ENCODE data around the gene FCGR2B. TPM values are rescaled to one million over a fixed set of nuclear protein-coding genes. Genes with fewer than 3 reads are reported as not detected.
A peak's percentile ranks its signal among the peaks of the same experiment; 100 is the strongest.
"Not testable (repeated sequence)": the region's sequence is repeated elsewhere in the genome, so short reads cannot be mapped to it uniquely, and the experiment has no call there.

FCGR2B gene
- total RNA-seq, 1 experiment from 2014 or later, result not detected

DNA sequence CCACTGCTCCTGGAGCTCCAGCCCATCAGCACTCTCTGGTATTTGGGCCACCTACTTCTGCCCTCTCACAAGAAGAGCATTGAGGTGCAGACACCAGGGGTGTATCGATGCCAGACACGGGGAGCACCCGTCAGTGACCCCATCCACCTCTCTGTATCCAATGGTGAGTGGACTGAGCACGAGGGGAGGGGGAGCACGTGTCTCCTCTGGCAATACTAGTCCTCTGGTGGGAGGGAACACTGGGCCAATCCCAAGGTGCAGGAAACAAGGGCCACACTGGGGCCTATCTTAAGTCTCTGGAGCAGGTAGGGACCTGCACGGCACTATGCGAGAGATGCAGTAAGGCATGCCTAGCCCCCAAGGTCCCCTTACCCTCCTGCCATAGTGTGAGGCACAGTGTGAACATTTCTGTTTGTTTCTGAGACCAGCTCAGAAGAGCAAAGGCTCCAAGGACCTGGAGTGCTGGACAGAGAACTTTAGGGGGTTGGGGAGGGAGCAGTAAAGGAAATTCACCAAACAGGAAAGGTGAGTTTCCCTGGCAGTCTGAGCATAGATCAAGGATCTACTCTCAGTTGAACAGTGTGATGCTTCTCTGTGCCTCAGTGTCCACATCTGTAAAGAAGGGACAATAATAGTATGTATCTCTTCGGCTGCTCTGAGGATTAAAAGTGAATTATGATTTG, 60.7 kb downstream of the FCGR2B start:
- Histone ChIP-seq H3K56ac (ENCODE audit: insufficient read length, low read depth, low read length) (no peak overlapping the region), H4K8ac (replicated peaks; ENCODE audit: insufficient read length, low read depth, low read length) (no peak overlapping the region), H3K23me2 (ENCODE audit: insufficient read length, low read depth, low read length, poor library complexity, severe bottlenecking) (peaks cover 9% of the 10 kb centered on the region), H2AFZ (ENCODE audit: low read length) (no peak overlapping the region), H2AK5ac (ENCODE audit: insufficient read length, low read length) (no peak overlapping the region), H3K79me2 (ENCODE audit: insufficient read depth, low read length) (no peaks in the 10 kb centered on the region), H3K27ac (ENCODE audit: insufficient read length, low read depth, low read length) (no peak overlapping the region), H3K9me3 (ENCODE audit: control insufficient read depth, low read depth, low read length) (no peaks in the 10 kb centered on the region), H3K4ac (ENCODE audit: low read depth, low read length) (no peak overlapping the region), H2BK12ac (ENCODE audit: insufficient read length, low read depth, low read length) (no peak overlapping the region), H2BK15ac (ENCODE audit: low read depth, low read length) (no peak overlapping the region), H2BK20ac (ENCODE audit: low read depth, low read length, poor library complexity, severe bottlenecking) (no peak overlapping the region), H3K79me1 (ENCODE audit: insufficient read depth, low read depth, low read length, poor library complexity, severe bottlenecking) (no peaks in the 10 kb centered on the region), H3K4me1 (ENCODE audit: insufficient read depth, low read length) (no peaks in the 10 kb centered on the region), H3T11ph (ENCODE audit: low read length) (no peak overlapping the region), H3K23ac (ENCODE audit: insufficient read length, low read depth, low read length) (no peak overlapping the region), H3K9ac (ENCODE audit: extremely low read depth, insufficient read length, low read length) (no peak overlapping the region), H3K4me2 (ENCODE audit: insufficient read depth, insufficient read length, low read length) (no peak overlapping the region), H3K27me3 (ENCODE audit: insufficient read depth, low read length) (peaks cover 14% of the 10 kb centered on the region; the same call in 1 of the 2 replicates), H4K91ac (ENCODE audit: insufficient read length, low read depth, low read length) (no peak overlapping the region), H4K5ac (ENCODE audit: insufficient read length, low read depth, low read length) (no peak overlapping the region), H3K18ac (ENCODE audit: insufficient read length, low read depth, low read length) (no peak overlapping the region), H2BK5ac (ENCODE audit: insufficient read length, low read length) (no peak overlapping the region), H2BK120ac (ENCODE audit: low read depth, low read length, poor library complexity, severe bottlenecking) (no peak overlapping the region), H3K14ac (ENCODE audit: insufficient read depth, low read length) (no peak overlapping the region), H4K20me1 (ENCODE audit: control insufficient read depth, insufficient read depth, insufficient read length) (no peaks in the 10 kb centered on the region)
- Mint-ChIP-seq H3K27ac (no peak overlapping the region), H3K4me3 (no peak overlapping the region), H3K36me3 (ENCODE audit: insufficient read depth in 1 of 3, low read depth in 3 of 3) (peaks cover 0 to 2% (median 0%) of the 10 kb centered on the region in 3 experiments; a peak in 2 of 7 replicates), H3K9me3 (no peaks in the 10 kb centered on the region; a peak in 1 of 5 replicates), H3K27me3 (ENCODE audit: low read depth) (peaks cover 67% of the 10 kb centered on the region), H3K4me1 (peaks cover 5 to 13% of the 10 kb centered on the region in 2 experiments)
- TF ChIP-seq, protein P1, sequence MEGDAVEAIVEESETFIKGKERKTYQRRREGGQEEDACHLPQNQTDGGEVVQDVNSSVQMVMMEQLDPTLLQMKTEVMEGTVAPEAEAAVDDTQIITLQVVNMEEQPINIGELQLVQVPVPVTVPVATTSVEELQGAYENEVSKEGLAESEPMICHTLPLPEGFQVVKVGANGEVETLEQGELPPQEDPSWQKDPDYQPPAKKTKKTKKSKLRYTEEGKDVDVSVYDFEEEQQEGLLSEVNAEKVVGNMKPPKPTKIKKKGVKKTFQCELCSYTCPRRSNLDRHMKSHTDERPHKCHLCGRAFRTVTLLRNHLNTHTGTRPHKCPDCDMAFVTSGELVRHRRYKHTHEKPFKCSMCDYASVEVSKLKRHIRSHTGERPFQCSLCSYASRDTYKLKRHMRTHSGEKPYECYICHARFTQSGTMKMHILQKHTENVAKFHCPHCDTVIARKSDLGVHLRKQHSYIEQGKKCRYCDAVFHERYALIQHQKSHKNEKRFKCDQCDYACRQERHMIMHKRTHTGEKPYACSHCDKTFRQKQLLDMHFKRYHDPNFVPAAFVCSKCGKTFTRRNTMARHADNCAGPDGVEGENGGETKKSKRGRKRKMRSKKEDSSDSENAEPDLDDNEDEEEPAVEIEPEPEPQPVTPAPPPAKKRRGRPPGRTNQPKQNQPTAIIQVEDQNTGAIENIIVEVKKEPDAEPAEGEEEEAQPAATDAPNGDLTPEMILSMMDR (conservative IDR thresholded peaks at IDR 0.05), result no peak
- no peak for DNase-seq
- WGBS (ENCODE audit: extremely low coverage, insufficient read length, low lambda C conversion rate), result no CpG with 5 or more reads among the region's 8 CpGs

DNA sequence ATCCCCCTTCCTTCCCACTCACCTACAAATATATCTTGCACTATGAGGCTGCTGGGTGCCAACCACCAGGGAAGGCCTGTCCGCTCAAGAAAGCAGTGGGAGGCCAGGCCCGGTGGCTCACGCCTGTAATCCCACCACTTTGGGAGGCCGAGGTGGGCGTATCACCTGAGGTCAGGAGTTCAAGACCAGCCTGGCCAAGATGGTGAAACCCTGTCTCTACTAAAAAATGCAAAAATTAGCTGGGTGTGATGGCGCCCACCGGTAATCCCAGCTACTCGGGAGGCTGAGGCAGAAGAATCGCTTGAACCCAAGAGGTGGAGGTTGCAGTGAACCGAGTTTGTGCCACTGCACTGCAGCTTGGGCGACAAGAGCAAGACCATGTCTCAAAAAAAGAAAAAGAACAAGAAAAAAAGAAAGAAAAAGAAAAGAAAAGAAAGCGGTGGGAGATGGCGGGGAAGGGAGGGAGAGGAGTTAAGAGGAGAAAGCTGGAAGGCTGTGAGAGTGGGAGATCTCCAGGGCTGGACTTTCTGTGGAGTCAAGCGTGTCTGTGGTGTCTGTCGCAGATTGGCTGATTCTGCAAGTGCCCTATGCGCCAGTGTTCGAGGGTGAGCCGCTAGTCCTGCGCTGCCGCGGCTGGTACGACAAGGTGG, 62.4 kb downstream of the FCGR2B start:
- not testable (repeated sequence) for DNase-seq

More for the DNA sequence above, 62.4 kb downstream of the FCGR2B start:
- H3K4me1 ChIP-seq (ENCODE audit: insufficient read depth, low read length); H4K91ac ChIP-seq (ENCODE audit: insufficient read length, low read depth, low read length); H2BK15ac ChIP-seq (ENCODE audit: low read depth, low read length); H2BK20ac ChIP-seq (ENCODE audit: low read depth, low read length, poor library complexity, severe bottlenecking); H3K23me2 ChIP-seq (ENCODE audit: insufficient read length, low read depth, low read length, poor library complexity, severe bottlenecking); H2AK5ac ChIP-seq (ENCODE audit: insufficient read length, low read length); H2BK5ac ChIP-seq (ENCODE audit: insufficient read length, low read length); H4K20me1 ChIP-seq (ENCODE audit: control insufficient read depth, insufficient read depth, insufficient read length); H3T11ph ChIP-seq (ENCODE audit: low read length); H3K14ac ChIP-seq (ENCODE audit: insufficient read depth, low read length); H3K23ac ChIP-seq (ENCODE audit: insufficient read length, low read depth, low read length); H2AFZ ChIP-seq (ENCODE audit: low read length); H3K36me3 Mint-ChIP-seq (ENCODE audit: insufficient read depth in 1 of 3, low read depth in 3 of 3); H3K4ac ChIP-seq (ENCODE audit: low read depth, low read length); H3K79me2 ChIP-seq (ENCODE audit: insufficient read depth, low read length); H3K56ac ChIP-seq (ENCODE audit: insufficient read length, low read depth, low read length); H3K9me3 Mint-ChIP-seq; H3K79me1 ChIP-seq (ENCODE audit: insufficient read depth, low read depth, low read length, poor library complexity, severe bottlenecking); H3K18ac ChIP-seq (ENCODE audit: insufficient read length, low read depth, low read length); H3K27ac ChIP-seq (ENCODE audit: insufficient read length, low read depth, low read length); H2BK12ac ChIP-seq (ENCODE audit: insufficient read length, low read depth, low read length); H4K5ac ChIP-seq (ENCODE audit: insufficient read length, low read depth, low read length); H4K8ac ChIP-seq (replicated peaks; ENCODE audit: insufficient read length, low read depth, low read length); H2BK120ac ChIP-seq (ENCODE audit: low read depth, low read length, poor library complexity, severe bottlenecking); H3K9ac ChIP-seq (ENCODE audit: extremely low read depth, insufficient read length, low read length); H3K9me3 ChIP-seq (ENCODE audit: control insufficient read depth, low read depth, low read length): not testable (repeated sequence)
- H3K4me2 ChIP-seq (ENCODE audit: insufficient read depth, insufficient read length, low read length), result peak overlapping the region; percentile 98
- no CpG with 5 or more reads among the region's 22 CpGs for WGBS (ENCODE audit: extremely low coverage, insufficient read length, low lambda C conversion rate)
- peaks cover 7 to 16% of the 10 kb centered on the region in 2 experiments for H3K4me1 Mint-ChIP-seq
- peak overlapping the region in 1 of 3 experiments; percentile 23; a peak in 1 of 7 replicates for H3K27ac Mint-ChIP-seq
- peak overlapping the region; percentile 78 to 92 for H3K4me3 Mint-ChIP-seq
- peaks cover 80% of the 10 kb centered on the region for H3K27me3 Mint-ChIP-seq (ENCODE audit: low read depth)
- peaks cover 14% of the 10 kb centered on the region; the same call in 1 of the 2 replicates for H3K27me3 ChIP-seq (ENCODE audit: insufficient read depth, low read length)

All from H9 (cell line).